PC-3 (cell line): ENCODE results near the gene SNRNP35.

ENCODE experiments used
- CTCF ChIP-seq: fragments of 300-600 bp; sonication (generic); conservative IDR thresholded peaks from 2 replicates; pipeline ENCODE4 v1.5.1; 2017; ENCODE audit warnings: antibody characterized with exemption, low read depth, mild to moderate bottlenecking, low read length
- EZH2 ChIP-seq: fragments of 300-600 bp; sonication (generic); IDR thresholded peaks from one replicate; pipeline ENCODE4 v1.6.1; 2017; ENCODE audit warnings: antibody characterized with exemption, mild to moderate bottlenecking, low read length; ENCODE audit not compliant: unreplicated experiment
- EZH2phosphoT487 ChIP-seq: fragments of 300-600 bp; sonication (generic); IDR thresholded peaks from 2 replicates; pipeline ENCODE4 v1.6.1; 2018; ENCODE audit warnings: mild to moderate bottlenecking, antibody characterized with exemption, low read length, borderline replicate concordance

- TF ChIP-seq CTCF = no peak
- no peak for TF ChIP-seq EZH2phosphoT487
- TF ChIP-seq EZH2 = no peak
These were observed 30.7 kb downstream of the SNRNP35 start for GRCh38 chr12:123488539-123489230.
